CD4-positive, alpha-beta T cell treated with Interleukin-12 subunit alpha and Interleukin-12 subunit beta, for 1 hour (primary cell): ENCODE measurements around the gene SERPIND1.
"Not testable (repeated sequence)": the region's sequence is repeated elsewhere in the genome, so short reads cannot be mapped to it uniquely, and the experiment has no call there.

ENCODE experiments used
- DNase-seq: peaks from one replicate; pipeline ENCODE4 v3.0.0-alpha.2; 2020

The SERPIND1 gene

DNA sequence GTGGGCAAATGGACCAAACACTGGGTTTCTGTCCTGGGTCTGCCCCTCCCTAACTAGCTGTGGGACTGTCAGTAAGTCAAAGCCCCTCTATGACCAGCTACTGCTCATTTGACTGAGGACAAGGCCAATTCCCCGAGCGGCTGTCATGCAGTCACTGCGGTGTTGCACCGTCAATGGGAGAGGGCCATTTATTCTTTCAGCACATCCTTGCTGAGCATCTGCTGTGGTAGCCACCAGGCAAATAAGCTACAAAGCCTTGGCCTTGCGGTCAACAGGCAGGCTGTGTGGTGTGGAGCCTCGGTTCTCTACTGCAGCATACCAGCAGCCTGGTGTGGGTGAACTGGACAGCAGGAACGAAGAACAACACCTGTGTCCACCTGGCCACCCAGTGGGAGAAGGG, 25.8 kb upstream of the SERPIND1 start:
- no peak for DNase-seq

DNA sequence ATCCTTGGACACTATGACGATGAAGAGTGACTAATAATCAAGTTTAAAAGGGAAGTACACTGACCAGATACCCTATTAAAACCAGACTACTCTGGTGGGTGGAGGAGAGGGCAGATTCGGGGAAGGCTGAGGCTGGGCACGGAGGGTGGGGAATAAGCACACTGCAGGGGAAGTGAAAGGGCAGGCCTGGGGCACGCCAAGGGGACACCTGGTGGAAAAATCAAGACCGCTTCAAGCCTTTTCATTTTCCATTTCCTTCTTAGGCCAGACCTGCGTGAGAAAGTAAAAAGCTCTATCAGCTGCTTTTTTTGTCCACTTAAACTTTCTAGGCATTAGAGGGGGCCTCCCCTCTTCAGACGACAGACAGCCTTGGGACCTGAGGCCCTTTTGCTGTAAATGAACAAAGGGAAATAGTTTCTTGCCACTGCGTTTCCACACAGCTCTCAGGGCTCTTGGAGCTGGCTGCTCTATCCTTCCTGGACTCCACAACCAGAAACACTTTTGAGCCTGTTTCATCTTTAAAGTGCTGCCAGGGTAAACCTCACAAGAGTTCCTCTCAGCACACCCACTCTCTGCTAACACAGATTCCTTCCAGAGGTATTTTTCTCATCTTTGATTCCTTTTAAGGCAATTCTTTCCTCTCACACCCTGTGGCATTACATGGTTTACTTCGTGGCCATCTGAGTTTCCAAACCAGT, 25.0 kb upstream of the SERPIND1 start:
- no peak for DNase-seq

DNA sequence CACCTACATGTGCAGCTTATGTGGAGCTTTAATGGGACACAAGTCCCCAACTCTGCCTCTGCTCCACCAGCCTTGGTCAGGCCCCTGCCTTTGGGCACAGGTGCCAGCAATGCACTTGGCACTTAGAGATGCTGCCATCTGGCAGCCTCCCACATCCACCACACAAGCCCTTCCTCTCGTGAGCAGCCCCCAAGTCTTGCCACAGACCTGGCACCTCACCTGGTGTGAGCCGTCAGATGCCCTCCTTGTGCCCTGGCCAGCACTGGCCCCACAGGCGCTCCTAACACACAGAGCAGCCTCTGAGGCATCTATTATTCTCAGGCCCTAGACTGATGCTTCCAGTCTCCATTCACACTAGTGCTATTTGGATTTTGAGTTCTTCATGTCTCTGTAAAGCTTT, 24.5 kb upstream of the SERPIND1 start:
- DNase-seq: no peak

DNA sequence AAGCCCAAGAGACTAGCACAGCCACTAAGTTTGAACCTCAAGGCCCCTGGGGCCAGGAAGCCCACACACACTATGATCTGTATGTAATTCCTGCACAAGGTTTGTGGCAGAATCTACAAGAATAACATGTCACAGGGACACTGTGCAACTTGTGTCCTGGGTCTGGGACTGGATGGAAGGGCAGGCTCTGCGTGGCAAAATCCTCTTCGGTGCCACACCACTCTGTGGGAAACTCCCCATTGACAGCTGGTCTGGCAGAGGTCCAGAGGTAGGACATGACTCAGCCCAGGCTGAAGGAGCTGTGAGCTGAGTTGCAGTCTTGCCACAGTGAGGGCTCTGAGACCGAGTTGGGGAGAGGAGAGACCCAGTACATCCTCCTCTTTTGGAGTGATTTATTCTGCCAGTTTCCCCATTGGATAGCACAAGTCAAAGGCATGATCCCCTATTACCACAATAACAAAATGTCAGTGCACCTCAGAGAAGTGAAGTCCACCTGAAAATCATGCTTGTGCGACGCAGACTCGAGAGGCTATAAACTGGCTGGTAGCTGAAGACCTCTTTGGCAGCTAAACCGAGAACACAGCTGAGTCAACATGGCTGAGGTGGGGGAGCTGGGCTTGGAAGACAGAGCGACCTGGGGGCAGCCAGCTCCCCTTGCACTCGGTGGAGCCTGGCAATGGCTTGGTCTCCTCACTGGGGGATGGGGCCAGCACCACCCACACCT, 23.3 kb upstream of the SERPIND1 start:
- DNase-seq: peak; percentile 21

DNA sequence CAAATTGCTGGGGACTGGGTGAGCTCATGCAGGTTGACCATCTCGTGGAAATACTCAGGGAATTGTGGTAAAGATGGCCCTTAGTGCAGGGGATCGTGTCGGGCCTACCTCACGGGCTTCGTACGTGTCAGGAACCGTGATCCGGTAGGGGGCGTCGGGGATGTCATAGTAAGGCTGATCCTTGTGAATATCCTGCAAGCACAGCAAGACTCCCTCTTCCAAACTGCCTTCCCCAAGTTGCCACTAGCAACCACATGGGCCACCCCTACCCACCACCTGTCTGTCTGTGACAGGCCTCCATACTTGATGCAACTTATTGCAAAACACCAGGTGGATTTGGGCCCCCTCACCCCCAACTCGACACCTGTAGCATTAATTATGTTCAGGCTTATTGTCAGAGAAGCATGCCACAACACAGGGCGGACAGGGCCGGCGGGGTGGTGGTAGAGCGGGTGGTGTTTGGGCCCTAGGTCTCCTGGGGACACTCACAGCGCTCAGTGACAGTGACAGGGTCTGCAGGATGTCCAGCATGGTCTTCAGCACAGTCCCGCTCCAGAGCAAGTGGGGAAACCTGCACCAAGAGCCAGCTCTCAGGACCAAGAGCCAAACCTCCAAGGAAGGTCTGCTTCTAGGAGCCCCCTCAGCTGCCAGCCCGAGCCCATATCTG, 22.6 kb upstream of the SERPIND1 start:
- no peak for DNase-seq

DNA sequence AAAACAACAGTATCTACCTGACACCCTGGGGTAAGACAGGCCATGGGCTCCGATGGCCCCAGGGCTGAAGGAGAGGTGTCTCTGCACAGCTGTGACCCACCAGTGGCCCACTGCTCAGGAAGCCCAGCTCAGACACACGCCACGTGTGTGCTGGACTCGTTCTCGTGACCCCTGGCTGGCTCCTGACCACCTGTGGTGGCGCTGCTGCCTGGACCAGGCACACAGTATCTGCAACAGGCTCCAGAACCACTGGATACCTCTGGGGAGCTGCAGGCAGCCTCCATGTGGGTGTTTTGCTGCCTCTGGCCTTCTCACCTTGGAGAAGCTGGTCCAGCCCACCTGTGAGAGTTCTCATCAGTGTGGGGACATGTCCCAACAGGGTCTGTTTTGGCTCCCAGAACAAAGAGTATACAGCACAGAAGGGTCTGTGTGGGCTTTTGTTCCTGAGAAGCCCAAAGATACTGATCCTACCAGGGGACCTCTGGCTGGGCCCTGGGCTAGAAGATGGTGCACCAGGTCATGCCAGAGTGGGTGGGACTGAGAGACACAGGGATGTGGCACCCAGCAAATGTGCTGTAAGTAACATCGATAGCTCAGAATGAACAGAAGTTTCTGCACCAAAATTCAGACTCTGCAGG, 21.7 kb upstream of the SERPIND1 start:
- DNase-seq: no peak

DNA sequence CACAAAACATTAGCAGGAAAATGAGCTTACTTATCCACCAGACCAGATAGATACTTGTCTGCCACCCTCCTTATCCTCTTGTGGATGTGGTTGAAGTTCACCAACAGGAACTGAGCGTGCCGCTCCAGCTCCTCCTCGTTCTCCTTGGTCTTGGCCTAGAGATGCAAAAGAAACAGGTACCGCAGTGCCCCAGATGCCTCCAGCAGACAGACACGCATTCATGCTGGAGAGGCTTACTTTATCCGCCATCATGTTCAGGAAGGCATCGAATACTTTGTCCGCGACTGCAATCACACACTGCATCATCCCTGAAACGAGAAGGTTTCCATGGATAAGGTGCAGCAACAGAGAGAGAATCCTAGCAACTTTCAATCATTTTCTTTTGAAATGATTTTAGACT, 21.0 kb upstream of the SERPIND1 start:
- no peak for DNase-seq

DNA sequence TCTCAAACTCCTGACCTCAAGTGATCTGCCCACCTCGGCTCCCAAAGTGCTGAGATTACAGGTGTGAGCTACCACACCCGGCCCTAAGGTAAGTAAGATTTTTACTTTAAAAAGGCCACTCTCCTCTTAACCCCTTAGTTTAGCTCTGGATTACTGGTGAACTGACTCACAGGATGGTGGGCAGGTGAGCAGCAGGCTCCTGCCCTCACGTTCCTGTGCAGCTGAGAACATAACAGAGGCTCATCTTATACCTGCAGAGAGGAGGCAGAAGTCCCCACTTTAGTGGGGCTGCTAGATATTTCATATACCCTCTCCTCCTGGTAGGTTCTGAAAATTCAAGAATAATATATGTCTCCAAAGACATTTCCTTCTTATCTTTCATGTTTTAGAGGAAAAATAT, 17.1 kb upstream of the SERPIND1 start:
- no peak for DNase-seq

DNA sequence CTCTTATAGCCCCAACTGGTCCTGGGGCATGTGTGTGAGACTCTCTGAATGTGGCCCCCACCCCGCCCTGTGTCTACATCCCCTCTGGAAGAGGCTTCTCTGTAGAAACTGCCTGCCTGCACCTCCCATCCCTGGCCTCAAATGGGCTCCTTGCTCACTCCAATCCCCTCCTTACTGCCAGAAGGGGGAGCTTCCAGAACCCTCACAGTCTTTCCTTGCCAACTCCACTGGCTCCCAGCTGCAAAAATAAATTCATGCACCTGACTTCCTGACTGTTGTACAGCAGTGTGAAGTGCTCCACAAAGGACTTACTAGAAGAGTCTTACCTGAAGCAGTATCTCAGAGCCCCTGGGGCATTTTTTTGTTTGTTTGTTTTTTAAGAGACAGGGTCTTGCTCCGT, 15.2 kb upstream of the SERPIND1 start:
- no peak for DNase-seq

DNA sequence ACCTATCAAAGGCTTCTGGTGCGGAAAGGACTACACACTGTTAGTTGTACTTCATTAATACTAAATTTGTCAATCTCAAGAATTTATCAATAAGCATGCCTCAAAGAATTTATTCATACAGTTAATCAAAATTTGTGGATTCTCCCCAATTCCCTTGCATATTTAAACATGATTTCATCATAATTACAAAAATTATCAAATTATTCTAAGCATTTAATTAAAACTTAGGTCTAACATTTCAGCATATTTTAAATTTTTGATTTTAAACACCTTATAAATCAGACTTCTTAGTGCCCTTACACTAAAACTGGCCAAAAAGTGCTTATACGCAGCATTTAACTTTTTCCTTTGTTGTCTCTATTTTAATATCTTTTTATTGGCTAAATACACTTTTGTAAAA, 13.8 kb upstream of the SERPIND1 start:
- DNase-seq: no peak

DNA sequence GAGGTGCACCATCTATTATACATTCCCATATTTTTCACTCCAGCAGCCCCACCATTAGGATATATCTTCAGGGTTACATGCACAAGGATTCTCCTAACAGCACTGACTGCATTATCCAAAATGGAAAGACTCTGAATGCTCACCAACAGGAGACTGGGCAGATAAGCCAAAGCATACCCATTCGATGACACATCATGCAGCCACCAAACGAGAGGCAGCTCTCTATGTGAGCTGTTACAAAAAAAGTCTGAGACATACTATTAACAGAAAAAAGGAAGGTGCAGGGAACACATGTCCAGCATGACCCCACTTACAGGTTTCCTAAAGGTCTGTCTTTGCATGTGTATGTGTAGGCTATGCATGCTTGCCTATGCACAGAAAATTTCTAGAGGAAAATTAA, 12.4 kb upstream of the SERPIND1 start:
- no peak for DNase-seq

DNA sequence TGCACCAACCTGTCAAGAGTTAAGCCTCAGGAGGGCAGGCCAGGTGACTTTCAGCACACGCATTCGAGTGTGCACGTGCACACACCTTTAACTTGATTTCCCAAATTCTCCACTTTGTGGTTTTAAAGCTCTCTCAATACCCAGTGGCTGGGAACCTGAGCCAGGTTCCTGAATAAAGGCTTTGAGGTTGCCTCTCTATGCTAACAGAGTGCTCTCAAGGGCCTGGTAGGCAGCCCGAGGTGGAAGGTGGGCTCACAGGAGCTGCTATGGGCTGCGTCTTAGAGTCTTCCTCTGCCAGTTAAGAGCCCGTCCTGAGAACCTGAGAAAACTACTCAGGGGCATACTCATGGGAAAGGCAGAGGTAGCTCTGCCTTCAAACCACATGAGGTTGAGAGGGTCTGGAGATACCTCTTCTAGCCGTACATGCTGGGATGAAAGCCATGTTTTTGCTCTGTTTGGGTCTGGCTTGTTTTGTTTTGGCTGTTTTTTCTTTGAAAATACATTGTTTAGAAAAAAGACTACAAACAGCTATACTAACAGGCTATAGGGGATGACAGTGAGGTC, 11.6 kb upstream of the SERPIND1 start:
- DNase-seq: no peak

DNA sequence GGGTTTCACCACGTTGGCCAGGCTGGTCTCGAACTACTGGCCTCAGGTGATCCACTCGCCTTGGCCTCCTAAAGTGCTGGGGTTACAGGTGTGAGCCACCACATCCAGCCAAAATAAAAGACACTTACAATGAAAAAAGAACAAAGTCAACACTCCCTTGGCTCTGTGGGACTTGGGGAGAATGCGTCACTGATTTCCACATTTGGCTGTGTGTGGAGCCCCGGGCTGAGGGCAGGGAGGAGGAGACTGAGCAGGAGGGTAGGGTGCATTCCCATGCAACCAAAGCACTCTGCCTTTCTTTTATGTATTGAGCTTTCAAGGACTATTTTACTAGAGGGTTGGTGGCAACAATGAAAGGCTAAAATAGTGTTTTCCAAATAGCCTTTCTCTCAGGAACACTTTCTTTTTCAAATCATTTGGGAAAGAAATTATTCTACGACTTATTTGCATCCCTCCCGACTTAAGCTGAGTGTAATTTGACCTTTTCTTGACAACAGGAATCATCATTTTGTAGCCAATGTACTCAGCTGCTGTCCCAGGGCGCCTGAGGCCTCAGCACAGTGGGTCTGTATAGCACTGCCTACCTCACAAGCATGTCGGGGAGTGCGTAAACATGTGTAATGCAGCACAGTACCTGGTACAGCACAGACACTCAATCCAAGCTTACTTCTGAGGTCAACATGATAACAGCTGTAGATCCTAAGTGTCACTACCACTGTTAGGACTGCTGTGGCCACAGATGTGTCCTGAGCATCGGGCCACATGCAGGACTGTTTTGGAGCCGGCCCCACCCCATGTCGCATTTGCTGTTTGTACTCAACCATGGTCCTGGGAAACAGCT, 10.1 kb upstream of the SERPIND1 start:
- no peak for DNase-seq

DNA sequence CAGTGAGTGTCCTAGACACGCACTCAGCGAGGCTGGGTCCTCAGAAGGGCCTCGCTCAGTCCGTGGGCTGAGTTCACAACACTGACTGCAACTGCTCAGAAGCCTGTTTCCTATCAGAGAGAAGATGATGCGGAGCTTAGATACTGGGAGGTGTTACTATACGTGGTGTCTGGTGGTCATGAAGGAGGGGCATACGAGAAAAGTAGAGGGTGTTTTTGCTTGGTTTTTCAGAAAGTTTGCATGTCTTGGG, 9.5 kb upstream of the SERPIND1 start:
- DNase-seq: no peak

DNA sequence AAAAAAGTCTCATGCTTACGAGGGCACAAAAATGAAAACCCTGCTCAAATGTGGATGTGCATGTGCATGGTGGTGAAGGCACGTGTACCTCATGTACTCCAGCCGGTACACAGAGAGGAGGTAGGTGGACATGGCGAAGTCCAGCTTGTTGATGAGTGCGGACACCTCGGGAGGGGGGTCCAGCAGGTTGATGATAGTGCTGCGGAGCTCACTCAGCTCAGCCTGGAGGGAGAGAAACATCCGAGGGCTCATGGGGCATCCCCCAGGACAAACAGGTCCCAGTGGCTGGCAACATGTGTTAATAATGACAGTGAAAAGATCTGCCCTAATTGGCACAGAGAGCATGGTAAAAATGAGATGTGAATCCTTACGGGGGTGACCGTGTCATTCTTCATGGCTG, 9.2 kb upstream of the SERPIND1 start:
- no peak for DNase-seq

DNA sequence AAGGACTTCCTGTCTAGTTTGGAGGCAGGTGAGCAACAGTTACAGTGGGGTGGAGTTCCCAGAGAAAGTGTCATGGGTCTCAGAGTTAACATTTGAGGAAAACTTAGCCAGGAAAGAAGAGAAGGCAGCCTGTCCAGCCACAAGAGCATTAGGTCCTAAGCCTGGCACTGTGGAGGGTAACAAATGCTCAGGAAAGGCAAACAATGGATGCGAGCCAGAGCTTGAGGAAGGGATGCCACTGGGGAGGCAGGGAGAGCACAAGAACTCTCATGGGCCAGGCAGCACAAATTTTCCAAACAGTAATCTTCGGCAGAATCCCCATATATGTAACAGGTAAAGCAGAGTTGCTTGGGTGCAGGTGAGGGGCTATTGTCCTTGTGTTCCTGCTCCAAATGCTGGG, 8.0 kb upstream of the SERPIND1 start:
- DNase-seq: no peak

DNA sequence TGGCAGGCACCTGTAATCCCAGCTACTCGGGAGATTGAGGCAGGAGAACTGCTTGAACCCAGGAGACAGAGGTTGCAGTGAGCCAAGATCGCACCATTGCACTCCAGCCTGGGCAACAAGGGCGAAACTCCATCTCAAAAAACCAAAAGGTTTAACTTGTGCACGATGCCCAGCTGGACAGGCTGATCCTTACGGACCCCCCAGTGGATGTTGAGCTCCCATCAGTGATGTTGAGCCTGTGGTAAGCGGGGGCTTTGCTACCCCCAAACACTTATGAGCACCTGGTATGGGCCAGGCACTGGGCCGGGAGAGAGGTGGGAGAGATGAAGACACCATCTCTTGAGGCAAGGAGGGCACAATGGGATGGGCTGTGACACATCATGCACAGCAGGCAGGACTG, 7.4 kb upstream of the SERPIND1 start:
- DNase-seq: no peak

DNA sequence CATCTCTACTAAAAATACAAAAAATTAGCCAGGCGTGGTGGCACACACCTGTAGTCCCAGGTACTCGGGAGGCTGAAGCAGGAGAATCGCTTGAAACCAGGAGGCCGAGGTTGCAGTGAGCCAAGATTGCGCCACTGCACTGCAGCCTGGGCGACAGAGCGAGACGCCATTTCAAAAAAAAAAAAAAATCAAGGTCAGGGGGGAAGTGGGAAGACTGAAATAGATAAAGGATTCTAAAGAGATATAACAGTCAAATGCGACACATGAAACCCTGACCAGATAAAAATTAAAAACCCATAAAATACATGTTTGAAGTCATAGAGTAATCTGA, 4.5 kb upstream of the SERPIND1 start:
- DNase-seq: not testable (repeated sequence)

DNA sequence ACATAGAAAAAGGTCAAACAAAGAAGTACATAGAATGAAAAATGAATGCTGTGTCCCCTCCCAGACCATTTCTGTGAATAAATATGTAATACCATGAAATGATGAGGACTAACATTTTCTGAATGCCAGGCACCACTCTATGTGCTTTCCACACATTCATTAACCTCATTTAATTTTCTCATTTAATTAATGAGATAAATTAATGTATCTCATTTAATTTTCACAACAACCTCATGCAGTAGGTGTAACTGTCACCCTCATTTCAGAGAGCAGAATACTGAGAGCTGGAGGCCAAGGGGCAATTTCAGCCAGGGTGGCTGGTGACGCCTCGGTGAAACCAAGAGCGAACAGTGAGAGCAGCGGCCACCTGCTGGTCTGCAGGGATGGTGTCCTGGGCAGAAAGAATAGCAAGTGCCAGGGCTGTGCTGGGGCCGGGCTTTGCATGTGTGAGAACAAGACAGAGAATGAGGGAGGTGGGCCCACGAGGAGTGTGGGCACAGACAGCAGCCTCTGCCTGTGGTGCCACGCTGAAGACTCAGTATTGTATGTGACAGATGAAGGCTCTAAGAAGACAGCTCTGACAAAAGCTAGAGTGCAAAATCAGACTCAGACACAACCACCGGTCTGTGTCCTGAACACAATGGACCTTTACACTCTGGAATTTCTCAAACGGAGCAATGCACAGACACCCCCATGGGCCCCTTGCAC, 1.8 kb upstream of the SERPIND1 start:
- DNase-seq: no peak

DNA sequence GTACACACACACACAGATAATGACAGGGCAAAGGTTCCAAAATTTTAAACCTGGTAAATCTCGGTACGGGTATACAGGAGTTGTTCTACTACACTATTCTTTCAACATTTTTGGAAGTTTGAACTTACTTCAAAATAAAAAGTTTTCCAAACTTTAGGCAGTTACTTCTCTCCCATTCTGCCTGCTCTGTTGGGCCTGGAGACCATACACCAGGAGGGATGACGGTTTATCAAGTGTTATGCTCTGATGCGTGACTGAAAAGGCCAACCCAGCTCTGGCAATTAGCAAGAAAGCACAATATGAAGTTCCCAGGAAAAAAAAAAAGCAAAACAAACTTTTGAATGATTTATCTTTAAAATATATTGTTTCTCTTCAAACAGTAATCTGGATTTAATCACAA, 969 bp downstream of the SERPIND1 start:
- DNase-seq: no peak

DNA sequence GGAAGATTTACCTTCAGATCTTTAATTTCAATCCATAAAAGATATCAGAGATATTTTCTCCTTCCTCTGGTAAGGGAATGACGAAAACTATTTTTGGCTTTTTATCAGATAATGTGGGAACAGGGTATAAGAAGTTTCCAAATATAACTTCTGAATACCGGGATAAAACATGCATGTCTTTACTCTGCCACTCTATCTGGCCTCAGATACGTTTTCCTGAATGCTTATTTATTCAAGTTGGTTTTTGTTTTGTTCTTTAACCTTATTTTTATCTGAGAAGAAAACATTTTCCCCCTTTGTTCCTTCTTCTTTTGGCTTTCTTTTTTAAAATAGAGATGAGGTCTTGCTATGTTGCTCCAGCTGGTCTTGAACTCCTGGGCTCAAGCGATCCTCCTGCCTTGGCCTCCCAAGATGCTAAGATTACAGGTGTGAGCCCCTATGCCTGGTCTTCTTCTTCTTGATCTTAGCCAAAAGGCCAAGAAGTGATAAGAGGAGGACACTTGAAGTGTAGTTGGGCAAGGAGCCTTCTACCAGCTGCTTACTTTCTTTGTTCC, 1.5 kb downstream of the SERPIND1 start:
- DNase-seq: no peak
